ENCODE data around the gene PLEKHB2.

- TF ChIP-seq ARNTL (CRISPR knock-in tag; IDR thresholded peaks at IDR 0.05; ENCODE audit: borderline replicate concordance, low read depth) (no peak), PPARA (CRISPR knock-in tag; IDR thresholded peaks at IDR 0.05; ENCODE audit: borderline replicate concordance) (no peak), RARB (CRISPR knock-in tag; IDR thresholded peaks at IDR 0.05) (no peak), TOX (CRISPR knock-in tag; IDR thresholded peaks at IDR 0.05; ENCODE audit: borderline replicate concordance) (no peak), SNAI2 (CRISPR knock-in tag; IDR thresholded peaks at IDR 0.05) (no peak), ZNF70 (CRISPR knock-in tag; IDR thresholded peaks at IDR 0.05) (no peak), ZFP30 (CRISPR knock-in tag; IDR thresholded peaks at IDR 0.05) (no peak)
Measured at GRCh38 chr2:131113566-131114227, 8.6 kb downstream of the PLEKHB2 start.

Measured in SK-N-SH treated with all-trans-retinoic acid at 6 μM for 48 hours (cell line).